GM23338 (cell line): Measurements from ENCODE around the gene EVL. TPM values are rescaled to one million over a fixed set of nuclear protein-coding genes. Genes with fewer than 3 reads are reported as not detected.

ENCODE experiments used
- ATAC-seq: fragments of 200-7000 bp; cut with Tn5 transposase; 3 replicates; pipeline ENCODE4 v1.9.1; 2020
- DNase-seq: peaks from one replicate; pipeline ENCODE4 v3.0.0-alpha.2; 2015; ENCODE audit warnings: low spot score
- H2AFZ ChIP-seq: fragments of 200-600 bp; sonication (generic); 2 replicates; pipeline ENCODE4 v1.8.0; 2016; ENCODE audit warnings: antibody characterized with exemption, mild to moderate bottlenecking, moderate library complexity
- H3F3A ChIP-seq: fragments of 200-600 bp; sonication (generic); replicated peaks from 2 replicates; pipeline ENCODE4 v1.8.0; 2017; ENCODE audit warnings: antibody characterized with exemption, mixed run types, low read depth
- H3K27ac ChIP-seq: fragments of 200-600 bp; sonication (generic); 2 replicates; pipeline ENCODE4 v1.6.1; 2016; ENCODE audit warnings: low read depth
- H3K27me3 ChIP-seq: fragments of 200-600 bp; sonication (generic); 2 replicates; pipeline ENCODE4 v1.8.0; 2016; ENCODE audit warnings: mild to moderate bottlenecking, mixed run types, moderate library complexity; ENCODE audit not compliant: insufficient read depth
- H3K36me3 ChIP-seq: fragments of 200-600 bp; sonication (generic); 2 replicates; pipeline ENCODE4 v1.8.0; 2016; ENCODE audit warnings: mild to moderate bottlenecking; ENCODE audit not compliant: insufficient read depth
- H3K4me1 ChIP-seq: fragments of 200-600 bp; sonication (generic); 2 replicates; pipeline ENCODE4 v1.8.0; 2016; ENCODE audit warnings: mild to moderate bottlenecking, moderate library complexity; ENCODE audit not compliant: insufficient read depth
- H3K4me2 ChIP-seq: fragments of 200-600 bp; sonication (generic); 2 replicates; pipeline ENCODE4 v1.7.1; 2017; ENCODE audit warnings: mixed run types
- H3K4me3 ChIP-seq: fragments of 200-600 bp; sonication (generic); 2 replicates; pipeline ENCODE4 v1.6.1; 2016; ENCODE audit warnings: mixed run types
- H3K79me2 ChIP-seq: fragments of 200-600 bp; sonication (generic); replicated peaks from 2 replicates; pipeline ENCODE4 v1.8.0; 2017; ENCODE audit warnings: mild to moderate bottlenecking; ENCODE audit not compliant: insufficient read depth
- H3K9me2 ChIP-seq: fragments of 200-600 bp; sonication (generic); 2 replicates; pipeline ENCODE4 v1.8.0; 2017; ENCODE audit not compliant: insufficient read depth
- H4K20me1 ChIP-seq: fragments of 200-600 bp; sonication (generic); replicated peaks from 2 replicates; pipeline ENCODE4 v1.8.0; 2017; ENCODE audit warnings: mild to moderate bottlenecking; ENCODE audit not compliant: insufficient read depth
- H3K27ac Mint-ChIP-seq: 2 replicates; pipeline ENCODE4 v1.8.0; 2020; ENCODE audit warnings: inconsistent platforms, mild to moderate bottlenecking, moderate library complexity, mixed read lengths
- H3K27me3 Mint-ChIP-seq: 3 replicates; pipeline ENCODE4 v1.8.0; 2022; ENCODE audit warnings: low read depth, mild to moderate bottlenecking, moderate library complexity, mixed read lengths, inconsistent platforms; ENCODE audit not compliant: insufficient read depth, poor library complexity
- H3K36me3 Mint-ChIP-seq: 3 replicates; pipeline ENCODE4 v1.8.0; 2021; ENCODE audit warnings: low read depth, mild to moderate bottlenecking, inconsistent platforms, moderate library complexity, mixed read lengths
- H3K4me1 Mint-ChIP-seq: 3 replicates; pipeline ENCODE4 v1.8.0; 2020; ENCODE audit warnings: mild to moderate bottlenecking, inconsistent platforms, mixed read lengths
- H3K4me3 Mint-ChIP-seq: 3 replicates; pipeline ENCODE4 v1.8.0; 2021; ENCODE audit warnings: moderate library complexity, mild to moderate bottlenecking, inconsistent platforms, mixed read lengths
- H3K9me3 Mint-ChIP-seq: 3 replicates; pipeline ENCODE4 v1.8.0; 2020; ENCODE audit warnings: moderate library complexity, mild to moderate bottlenecking, inconsistent platforms, mixed read lengths
- CREB1 ChIP-seq: fragments of 250-450 bp; sonication (Bioruptor Pico); IDR thresholded peaks from 2 replicates; pipeline ENCODE4 v1.5.0; 2020; ENCODE audit warnings: low read depth, mild to moderate bottlenecking, moderate library complexity
- EZH2 ChIP-seq: fragments of 200-600 bp; sonication (generic); IDR thresholded peaks from one replicate; pipeline ENCODE4 v1.8.0; 2017; ENCODE audit warnings: antibody characterized with exemption, mild to moderate bottlenecking, low read depth; ENCODE audit not compliant: unreplicated experiment
- EZH2phosphoT487 ChIP-seq: fragments of 200-600 bp; sonication (generic); IDR thresholded peaks from one replicate; pipeline ENCODE4 v1.8.1; 2018; ENCODE audit warnings: antibody characterized with exemption; ENCODE audit not compliant: unreplicated experiment
- JUNB ChIP-seq: IDR thresholded peaks from one replicate; pipeline ENCODE4 v1.6.1; 2016; ENCODE audit warnings: antibody characterized with exemption; ENCODE audit not compliant: unreplicated experiment
- NANOG ChIP-seq: IDR thresholded peaks from 2 replicates; pipeline ENCODE4 v1.6.1; 2016; ENCODE audit warnings: antibody characterized with exemption, borderline replicate concordance
- POLR2AphosphoS5 ChIP-seq: IDR thresholded peaks from 2 replicates; pipeline ENCODE4 v1.6.1; 2016; ENCODE audit warnings: antibody characterized with exemption, low read depth
- STAT1 ChIP-seq: IDR thresholded peaks from one replicate; pipeline ENCODE4 v1.6.1; 2016; ENCODE audit warnings: antibody characterized with exemption; ENCODE audit not compliant: unreplicated experiment
- ZNF114 ChIP-seq: fragments of 250-450 bp; sonication (Bioruptor Pico); IDR thresholded peaks from 2 replicates; pipeline ENCODE4 v1.5.0; 2020; ENCODE audit warnings: mild to moderate bottlenecking, moderate library complexity
- ZNF331 ChIP-seq: fragments of 250-450 bp; sonication (Bioruptor Pico); IDR thresholded peaks from 2 replicates; pipeline ENCODE4 v1.5.0; 2020; ENCODE audit warnings: low read depth, mild to moderate bottlenecking, moderate library complexity
- polyA plus RNA-seq: library from polyadenylated mRNA; unstranded; fragments of >200 nt; fragmentation: Nextera tagmentation; extraction: Ambion mirVana; gene quantifications from 2 replicates; pipeline ENCODE4 v1.2.1, GENCODE V29; 2016
- total RNA-seq: library from RNA; depleted of rRNA; stranded (reverse); fragments of >200 nt; shearing (Covaris generic); gene quantifications from 2 replicates; pipeline ENCODE4 v1.2.3, GENCODE V29; 2014
- TF ChIP-seq, protein P1 (sequence below), 2 experiments: fragments of 200-600 bp in 1 of 2; sonication (generic) in 1 of 2; conservative IDR thresholded peaks; 2 replicates each; pipeline versions ENCODE4 v1.5.1 to v1.6.1; 2016 to 2017; ENCODE audit warnings: antibody characterized with exemption in 2 of 2, low read depth in 2 of 2, mild to moderate bottlenecking in 2 of 2, moderate library complexity in 1 of 2
- TF ChIP-seq, protein P2 (sequence below): IDR thresholded peaks from one replicate; pipeline ENCODE4 v1.6.1; 2018; ENCODE audit warnings: antibody characterized with exemption; ENCODE audit not compliant: unreplicated experiment
- TF ChIP-seq, protein P3 (sequence below): IDR thresholded peaks from 2 replicates; pipeline ENCODE4 v1.6.1; 2016; ENCODE audit warnings: antibody characterized with exemption
- TF ChIP-seq, protein P4 (sequence below): fragments of 250-450 bp; sonication (Bioruptor Pico); IDR thresholded peaks from 2 replicates; pipeline ENCODE4 v1.5.0; 2020; ENCODE audit warnings: mild to moderate bottlenecking, moderate library complexity

EVL gene
- total and polyA plus RNA-seq, 2 experiments from 2014 or later, result 28.2 to 50.5 TPM

DNA sequence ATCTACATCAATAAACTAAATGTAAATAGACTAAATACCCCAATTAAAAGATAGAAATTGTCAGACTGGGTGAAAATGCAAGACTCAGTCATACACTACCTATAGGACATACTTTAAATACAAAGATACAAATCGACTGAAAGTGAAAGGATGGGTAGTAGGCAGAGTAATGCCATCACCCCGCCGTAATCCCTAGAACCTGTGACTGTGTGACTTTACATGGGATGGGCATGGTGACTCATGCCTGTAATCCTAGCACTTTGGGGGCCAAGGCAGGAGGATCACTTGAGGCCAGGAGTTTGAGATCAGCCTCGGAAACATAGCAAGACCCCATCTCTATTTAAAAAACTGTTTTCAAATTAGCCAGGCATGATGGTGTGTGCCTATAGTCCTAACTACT is 2.6 kb upstream of the EVL start (continued):
- no peak for TF ChIP-seq STAT1
- no peak for TF ChIP-seq NANOG
- no peak for TF ChIP-seq EZH2
- no peak for TF ChIP-seq EZH2phosphoT487

DNA sequence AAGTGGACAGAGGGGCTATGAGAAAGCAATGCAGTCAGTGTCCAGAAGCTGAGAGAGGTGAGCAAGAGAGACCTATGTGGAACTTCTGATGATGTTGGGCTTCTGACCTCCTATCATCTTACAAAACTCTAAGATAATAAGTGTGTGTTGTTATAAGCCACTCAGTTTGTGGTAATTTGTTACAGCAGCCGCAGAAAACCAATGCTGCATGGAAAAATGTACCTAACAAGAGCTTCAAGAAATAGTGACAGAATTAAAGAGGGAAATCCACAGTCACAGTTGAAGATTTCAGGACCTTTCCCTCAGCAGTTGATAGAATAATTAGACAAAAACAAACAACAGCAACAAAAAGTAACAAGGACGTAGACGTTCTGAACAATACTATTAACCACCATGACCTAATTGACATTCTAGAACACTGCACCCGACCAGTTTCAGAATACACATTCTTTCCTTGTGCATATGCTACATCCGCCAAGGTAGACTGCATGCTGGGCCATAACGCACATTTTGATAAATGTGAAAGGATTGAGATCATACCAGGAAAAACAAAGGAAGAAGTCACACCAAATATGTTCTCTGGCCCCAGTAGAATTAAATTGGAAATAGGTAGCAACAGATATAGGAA is 1.8 kb upstream of the EVL start:
- Histone ChIP-seq H4K20me1 (0 out of 2 replicates have a peak, but pooled peaks cover 6% of the 10 kb centered on the region), H3K9me2 (no peaks in the 10 kb centered on the region), H3K4me3 (no peak overlapping the region), H3K79me2 (no peaks in the 10 kb centered on the region; the same call in 1 of the 2 replicates), H3K27me3 (no peaks in the 10 kb centered on the region), H3F3A (no peaks in the 10 kb centered on the region), H2AFZ (no peak overlapping the region), H3K27ac (no peak overlapping the region), H3K4me1 (no peaks in the 10 kb centered on the region), H3K4me2 (no peak overlapping the region), H3K36me3 (no peaks in the 10 kb centered on the region)
- H3K36me3 Mint-ChIP-seq, result no peaks in the 10 kb centered on the region; the same call in 2 of the 3 replicates
- H3K27ac Mint-ChIP-seq, result no peak overlapping the region
- peaks cover 10% of the 10 kb centered on the region for H3K4me1 Mint-ChIP-seq
- peaks cover 2% of the 10 kb centered on the region for H3K27me3 Mint-ChIP-seq
- H3K4me3 Mint-ChIP-seq, result no peak overlapping the region
- no peaks in the 10 kb centered on the region for H3K9me3 Mint-ChIP-seq
- ATAC-seq (no peak), DNase-seq (no peak)
- TF ChIP-seq, protein P1, sequence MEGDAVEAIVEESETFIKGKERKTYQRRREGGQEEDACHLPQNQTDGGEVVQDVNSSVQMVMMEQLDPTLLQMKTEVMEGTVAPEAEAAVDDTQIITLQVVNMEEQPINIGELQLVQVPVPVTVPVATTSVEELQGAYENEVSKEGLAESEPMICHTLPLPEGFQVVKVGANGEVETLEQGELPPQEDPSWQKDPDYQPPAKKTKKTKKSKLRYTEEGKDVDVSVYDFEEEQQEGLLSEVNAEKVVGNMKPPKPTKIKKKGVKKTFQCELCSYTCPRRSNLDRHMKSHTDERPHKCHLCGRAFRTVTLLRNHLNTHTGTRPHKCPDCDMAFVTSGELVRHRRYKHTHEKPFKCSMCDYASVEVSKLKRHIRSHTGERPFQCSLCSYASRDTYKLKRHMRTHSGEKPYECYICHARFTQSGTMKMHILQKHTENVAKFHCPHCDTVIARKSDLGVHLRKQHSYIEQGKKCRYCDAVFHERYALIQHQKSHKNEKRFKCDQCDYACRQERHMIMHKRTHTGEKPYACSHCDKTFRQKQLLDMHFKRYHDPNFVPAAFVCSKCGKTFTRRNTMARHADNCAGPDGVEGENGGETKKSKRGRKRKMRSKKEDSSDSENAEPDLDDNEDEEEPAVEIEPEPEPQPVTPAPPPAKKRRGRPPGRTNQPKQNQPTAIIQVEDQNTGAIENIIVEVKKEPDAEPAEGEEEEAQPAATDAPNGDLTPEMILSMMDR (conservative IDR thresholded peaks at IDR 0.05; ENCODE audit: low read depth in 2 of 2), result no peak
- TF ChIP-seq JUNB, result no peak
- TF ChIP-seq, protein P2, sequence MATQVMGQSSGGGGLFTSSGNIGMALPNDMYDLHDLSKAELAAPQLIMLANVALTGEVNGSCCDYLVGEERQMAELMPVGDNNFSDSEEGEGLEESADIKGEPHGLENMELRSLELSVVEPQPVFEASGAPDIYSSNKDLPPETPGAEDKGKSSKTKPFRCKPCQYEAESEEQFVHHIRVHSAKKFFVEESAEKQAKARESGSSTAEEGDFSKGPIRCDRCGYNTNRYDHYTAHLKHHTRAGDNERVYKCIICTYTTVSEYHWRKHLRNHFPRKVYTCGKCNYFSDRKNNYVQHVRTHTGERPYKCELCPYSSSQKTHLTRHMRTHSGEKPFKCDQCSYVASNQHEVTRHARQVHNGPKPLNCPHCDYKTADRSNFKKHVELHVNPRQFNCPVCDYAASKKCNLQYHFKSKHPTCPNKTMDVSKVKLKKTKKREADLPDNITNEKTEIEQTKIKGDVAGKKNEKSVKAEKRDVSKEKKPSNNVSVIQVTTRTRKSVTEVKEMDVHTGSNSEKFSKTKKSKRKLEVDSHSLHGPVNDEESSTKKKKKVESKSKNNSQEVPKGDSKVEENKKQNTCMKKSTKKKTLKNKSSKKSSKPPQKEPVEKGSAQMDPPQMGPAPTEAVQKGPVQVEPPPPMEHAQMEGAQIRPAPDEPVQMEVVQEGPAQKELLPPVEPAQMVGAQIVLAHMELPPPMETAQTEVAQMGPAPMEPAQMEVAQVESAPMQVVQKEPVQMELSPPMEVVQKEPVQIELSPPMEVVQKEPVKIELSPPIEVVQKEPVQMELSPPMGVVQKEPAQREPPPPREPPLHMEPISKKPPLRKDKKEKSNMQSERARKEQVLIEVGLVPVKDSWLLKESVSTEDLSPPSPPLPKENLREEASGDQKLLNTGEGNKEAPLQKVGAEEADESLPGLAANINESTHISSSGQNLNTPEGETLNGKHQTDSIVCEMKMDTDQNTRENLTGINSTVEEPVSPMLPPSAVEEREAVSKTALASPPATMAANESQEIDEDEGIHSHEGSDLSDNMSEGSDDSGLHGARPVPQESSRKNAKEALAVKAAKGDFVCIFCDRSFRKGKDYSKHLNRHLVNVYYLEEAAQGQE, result no peak
- TF ChIP-seq CREB1 (CRISPR knock-in tag), result no peak
- TF ChIP-seq POLR2AphosphoS5, result no peak
- TF ChIP-seq, protein P3, sequence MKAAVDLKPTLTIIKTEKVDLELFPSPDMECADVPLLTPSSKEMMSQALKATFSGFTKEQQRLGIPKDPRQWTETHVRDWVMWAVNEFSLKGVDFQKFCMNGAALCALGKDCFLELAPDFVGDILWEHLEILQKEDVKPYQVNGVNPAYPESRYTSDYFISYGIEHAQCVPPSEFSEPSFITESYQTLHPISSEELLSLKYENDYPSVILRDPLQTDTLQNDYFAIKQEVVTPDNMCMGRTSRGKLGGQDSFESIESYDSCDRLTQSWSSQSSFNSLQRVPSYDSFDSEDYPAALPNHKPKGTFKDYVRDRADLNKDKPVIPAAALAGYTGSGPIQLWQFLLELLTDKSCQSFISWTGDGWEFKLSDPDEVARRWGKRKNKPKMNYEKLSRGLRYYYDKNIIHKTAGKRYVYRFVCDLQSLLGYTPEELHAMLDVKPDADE, result no peak
- TF ChIP-seq STAT1, result no peak
- no peak for TF ChIP-seq ZNF114 (CRISPR knock-in tag)
- no peak for TF ChIP-seq EZH2phosphoT487
- no peak for TF ChIP-seq ZNF331
- no peak for TF ChIP-seq EZH2
- TF ChIP-seq, protein P4, sequence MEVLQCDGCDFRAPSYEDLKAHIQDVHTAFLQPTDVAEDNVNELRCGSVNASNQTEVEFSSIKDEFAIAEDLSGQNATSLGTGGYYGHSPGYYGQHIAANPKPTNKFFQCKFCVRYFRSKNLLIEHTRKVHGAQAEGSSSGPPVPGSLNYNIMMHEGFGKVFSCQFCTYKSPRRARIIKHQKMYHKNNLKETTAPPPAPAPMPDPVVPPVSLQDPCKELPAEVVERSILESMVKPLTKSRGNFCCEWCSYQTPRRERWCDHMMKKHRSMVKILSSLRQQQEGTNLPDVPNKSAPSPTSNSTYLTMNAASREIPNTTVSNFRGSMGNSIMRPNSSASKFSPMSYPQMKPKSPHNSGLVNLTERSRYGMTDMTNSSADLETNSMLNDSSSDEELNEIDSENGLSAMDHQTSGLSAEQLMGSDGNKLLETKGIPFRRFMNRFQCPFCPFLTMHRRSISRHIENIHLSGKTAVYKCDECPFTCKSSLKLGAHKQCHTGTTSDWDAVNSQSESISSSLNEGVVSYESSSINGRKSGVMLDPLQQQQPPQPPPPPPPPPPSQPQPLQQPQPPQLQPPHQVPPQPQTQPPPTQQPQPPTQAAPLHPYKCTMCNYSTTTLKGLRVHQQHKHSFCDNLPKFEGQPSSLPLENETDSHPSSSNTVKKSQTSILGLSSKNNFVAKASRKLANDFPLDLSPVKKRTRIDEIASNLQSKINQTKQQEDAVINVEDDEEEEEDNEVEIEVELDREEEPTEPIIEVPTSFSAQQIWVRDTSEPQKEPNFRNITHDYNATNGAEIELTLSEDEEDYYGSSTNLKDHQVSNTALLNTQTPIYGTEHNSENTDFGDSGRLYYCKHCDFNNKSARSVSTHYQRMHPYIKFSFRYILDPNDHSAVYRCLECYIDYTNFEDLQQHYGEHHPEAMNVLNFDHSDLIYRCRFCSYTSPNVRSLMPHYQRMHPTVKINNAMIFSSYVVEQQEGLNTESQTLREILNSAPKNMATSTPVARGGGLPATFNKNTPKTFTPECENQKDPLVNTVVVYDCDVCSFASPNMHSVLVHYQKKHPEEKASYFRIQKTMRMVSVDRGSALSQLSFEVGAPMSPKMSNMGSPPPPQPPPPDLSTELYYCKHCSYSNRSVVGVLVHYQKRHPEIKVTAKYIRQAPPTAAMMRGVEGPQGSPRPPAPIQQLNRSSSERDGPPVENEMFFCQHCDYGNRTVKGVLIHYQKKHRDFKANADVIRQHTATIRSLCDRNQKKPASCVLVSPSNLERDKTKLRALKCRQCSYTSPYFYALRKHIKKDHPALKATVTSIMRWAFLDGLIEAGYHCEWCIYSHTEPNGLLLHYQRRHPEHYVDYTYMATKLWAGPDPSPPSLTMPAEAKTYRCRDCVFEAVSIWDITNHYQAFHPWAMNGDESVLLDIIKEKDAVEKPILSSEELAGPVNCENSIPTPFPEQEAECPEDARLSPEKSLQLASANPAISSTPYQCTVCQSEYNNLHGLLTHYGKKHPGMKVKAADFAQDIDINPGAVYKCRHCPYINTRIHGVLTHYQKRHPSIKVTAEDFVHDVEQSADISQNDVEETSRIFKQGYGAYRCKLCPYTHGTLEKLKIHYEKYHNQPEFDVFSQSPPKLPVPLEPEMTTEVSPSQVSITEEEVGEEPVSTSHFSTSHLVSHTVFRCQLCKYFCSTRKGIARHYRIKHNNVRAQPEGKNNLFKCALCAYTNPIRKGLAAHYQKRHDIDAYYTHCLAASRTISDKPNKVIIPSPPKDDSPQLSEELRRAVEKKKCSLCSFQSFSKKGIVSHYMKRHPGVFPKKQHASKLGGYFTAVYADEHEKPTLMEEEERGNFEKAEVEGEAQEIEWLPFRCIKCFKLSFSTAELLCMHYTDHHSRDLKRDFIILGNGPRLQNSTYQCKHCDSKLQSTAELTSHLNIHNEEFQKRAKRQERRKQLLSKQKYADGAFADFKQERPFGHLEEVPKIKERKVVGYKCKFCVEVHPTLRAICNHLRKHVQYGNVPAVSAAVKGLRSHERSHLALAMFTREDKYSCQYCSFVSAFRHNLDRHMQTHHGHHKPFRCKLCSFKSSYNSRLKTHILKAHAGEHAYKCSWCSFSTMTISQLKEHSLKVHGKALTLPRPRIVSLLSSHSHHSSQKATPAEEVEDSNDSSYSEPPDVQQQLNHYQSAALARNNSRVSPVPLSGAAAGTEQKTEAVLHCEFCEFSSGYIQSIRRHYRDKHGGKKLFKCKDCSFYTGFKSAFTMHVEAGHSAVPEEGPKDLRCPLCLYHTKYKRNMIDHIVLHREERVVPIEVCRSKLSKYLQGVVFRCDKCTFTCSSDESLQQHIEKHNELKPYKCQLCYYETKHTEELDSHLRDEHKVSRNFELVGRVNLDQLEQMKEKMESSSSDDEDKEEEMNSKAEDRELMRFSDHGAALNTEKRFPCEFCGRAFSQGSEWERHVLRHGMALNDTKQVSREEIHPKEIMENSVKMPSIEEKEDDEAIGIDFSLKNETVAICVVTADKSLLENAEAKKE (CRISPR knock-in tag), result no peak
